HepG2 (cell line): ENCODE data around the gene LHFPL2. TPM values are rescaled to one million over a fixed set of nuclear protein-coding genes. Genes with fewer than 3 reads are reported as not detected.

Experiments used
- ATAC-seq: fragments of 200-7000 bp; cut with Tn5 transposase; 3 replicates; pipeline ENCODE4 v1.9.1; 2020; ENCODE audit warnings: mild to moderate bottlenecking, moderate library complexity
- BruUV-seq: library from RNA; stranded (reverse); fragments of 400-500 nt; replicated peaks from 2 replicates; lab custom pipeline; 2021; lab: Mats Ljungman, UMichigan
- CTCF ChIA-PET: fragments of 300-600 bp; formaldehyde crosslinking; extraction: SDS; loops from one replicate; lab custom pipeline; 2021; ENCODE audit warnings: low total read pairs, inconsistent platforms, low intra/inter-chr PET ratio; lab: Yijun Ruan, JAX
- POLR2A ChIA-PET: fragments of 350-600 bp; sonication (Branson Sonifier 250); formaldehyde crosslinking; loops from one replicate; lab custom pipeline; 2020; ENCODE audit warnings: antibody characterized with exemption, inconsistent platforms; lab: Yijun Ruan, JAX
- DNase-seq: peaks from one replicate; pipeline ENCODE4 v3.0.0-alpha.2; 2015; ENCODE audit warnings: low spot score
- FAIRE-seq: peaks from 3 replicates; lab custom pipeline; 2011; peaks lifted over from hg19 to GRCh38; lab: Jason Lieb, UNC
- H2AFZ ChIP-seq: one replicate; pipeline ENCODE4 v1.6.1; 2011; ENCODE audit warnings: low read length, inconsistent platforms
- H3K27ac ChIP-seq: fragments of 300-600 bp; 3 replicates; pipeline ENCODE4 v1.8.0; 2011; ENCODE audit warnings: mixed run types, mild to moderate bottlenecking, mixed read lengths, low read length, inconsistent platforms; ENCODE audit not compliant: insufficient read depth; ENCODE audit errors: extremely low read length
- H3K27me3 ChIP-seq, 2 experiments: fragments of 200-600 bp in 1 of 2; 2 replicates in 1 of 2; 3 replicates in 1 of 2; pipeline versions ENCODE4 v1.6.0 to v1.8.0; 2011; ENCODE audit warnings: low read length in 2 of 2, mild to moderate bottlenecking in 2 of 2, moderate library complexity in 2 of 2, inconsistent platforms in 1 of 2; ENCODE audit not compliant: insufficient read depth in 2 of 2, control insufficient read depth in 1 of 2
- H3K36me3 ChIP-seq, 2 experiments: fragments of 200-600 bp in 1 of 2; replicated peaks in 1 of 2; 2 replicates in 1 of 2; 3 replicates in 1 of 2; pipeline versions ENCODE4 v1.5.1 to v1.8.0; 2011; ENCODE audit warnings: low read length in 2 of 2, inconsistent platforms in 1 of 2; ENCODE audit not compliant: insufficient read depth in 2 of 2, control insufficient read depth in 1 of 2
- H3K4me1 ChIP-seq: 2 replicates; pipeline ENCODE4 v1.5.1; 2012; ENCODE audit warnings: low read length, inconsistent platforms; ENCODE audit not compliant: insufficient read depth
- H3K4me2 ChIP-seq: 2 replicates; pipeline ENCODE4 v1.6.0; 2011; ENCODE audit warnings: low read depth, low read length, inconsistent platforms
- H3K4me3 ChIP-seq, 3 experiments: fragments of 200-600 bp in 1 of 3; sonication (generic), shearing (Covaris generic) in 1 of 3; replicated peaks in 1 of 3; 2 replicates each; pipeline ENCODE4 v1.5.1; 2011 to 2016; ENCODE audit warnings: low read length in 3 of 3, inconsistent platforms in 2 of 3, low read depth in 2 of 3, mild to moderate bottlenecking in 2 of 3, control low read depth in 1 of 3, mixed read lengths in 1 of 3; ENCODE audit not compliant: insufficient read depth in 1 of 3
- H3K79me2 ChIP-seq: one replicate; pipeline ENCODE4 v1.6.1; 2011; ENCODE audit warnings: low read length, inconsistent platforms; ENCODE audit not compliant: insufficient read depth
- H3K9ac ChIP-seq: 2 replicates; pipeline ENCODE4 v1.6.0; 2011; ENCODE audit warnings: mild to moderate bottlenecking, low read depth, low read length, inconsistent platforms; ENCODE audit not compliant: insufficient read depth
- H3K9me3 ChIP-seq: 2 replicates; pipeline ENCODE4 v1.5.1; 2012; ENCODE audit warnings: mild to moderate bottlenecking, low read length
- H4K20me1 ChIP-seq: 2 replicates; pipeline ENCODE4 v1.6.0; 2011; ENCODE audit warnings: inconsistent platforms, mild to moderate bottlenecking, low read length, moderate library complexity; ENCODE audit not compliant: insufficient read depth
- ZNF121 ChIP-seq: sonication (generic); formaldehyde crosslinking; IDR thresholded peaks from 2 replicates; pipeline ENCODE4 v1.5.0; 2020; ENCODE audit warnings: mild to moderate bottlenecking, missing genetic modification reagents
- ZNF143 ChIP-seq: sonication (generic); formaldehyde crosslinking; IDR thresholded peaks from 2 replicates; pipeline ENCODE4 v1.4.0; 2020; ENCODE audit warnings: missing genetic modification reagents
- ZNF350 ChIP-seq: sonication (generic); formaldehyde crosslinking; IDR thresholded peaks from 2 replicates; pipeline ENCODE4 v1.4.0; 2020; ENCODE audit warnings: mild to moderate bottlenecking, low read depth, missing genetic modification reagents, borderline replicate concordance
- ZNF558 ChIP-seq: sonication (generic); formaldehyde crosslinking; IDR thresholded peaks from 2 replicates; pipeline ENCODE4 v1.9.0; 2022; ENCODE audit warnings: mild to moderate bottlenecking, missing genetic modification reagents, borderline replicate concordance
- WGBS: methylation state at CpG from one replicate; pipeline ENCODE4 v1.1.6; 2017; ENCODE audit warnings: low lambda C conversion rate; 5-methylcytosine and 5-hydroxymethylcytosine counted together
- in situ Hi-C: cut with HindIII; loops from 2 replicates; pipeline ENCODE4 v1.10.0; 2017; ENCODE audit warnings: low pct_unique_long_range_greater_than_20kb; ENCODE audit not compliant: extremely low pct_ligation_motif_present
- intact Hi-C: fragments of 100-400 bp; cut with micrococcal nuclease; formaldehyde crosslinking; loops from one replicate; pipeline ENCODE4 v1.10.0; 2022; ENCODE audit not compliant: unreplicated experiment
- polyA plus RNA-seq, 8 experiments: library from polyadenylated mRNA; depleted of rRNA in 3 of 8; stranded (reverse) in 7 of 8; unstranded in 1 of 8; fragments of >200 nt; fragmentation: Illumina TruSeq in 4 of 8; extraction: Trizol in 4 of 8; gene quantifications; 2 replicates each; pipeline versions ENCODE4 v1.2.1 to v1.2.3, GENCODE V29; 2011 to 2016; ENCODE audit warnings: low read depth in 4 of 8, missing spikeins in 1 of 8, mixed read lengths in 1 of 8; ENCODE audit not compliant: insufficient read depth in 1 of 8
- total RNA-seq, 5 experiments: library from RNA; depleted of rRNA; stranded (reverse); fragments of >200 nt; fragmentation: Illumina TruSeq; extraction: Trizol; gene quantifications; 2 replicates each; pipeline ENCODE4 v1.2.3, GENCODE V29; 2016; ENCODE audit warnings: low read depth in 1 of 5
- TF ChIP-seq, protein P1 (sequence below): sonication (generic); formaldehyde crosslinking; conservative IDR thresholded peaks from 2 replicates; pipeline ENCODE4 v1.4.0; 2020; ENCODE audit warnings: missing genetic modification reagents
- TF ChIP-seq, protein P2 (sequence below): sonication (generic); formaldehyde crosslinking; IDR thresholded peaks from 2 replicates; pipeline ENCODE4 v1.5.0; 2020; ENCODE audit warnings: mild to moderate bottlenecking, missing genetic modification reagents, borderline replicate concordance
- TF ChIP-seq, protein P3 (sequence below): sonication (generic); formaldehyde crosslinking; IDR thresholded peaks from 2 replicates; pipeline ENCODE4 v1.4.0; 2020; ENCODE audit warnings: missing genetic modification reagents

The LHFPL2 gene
- total and polyA plus RNA-seq, 2 of the 13 experiments (the other 11 are each of a cell fraction or from before 2014, with no cell fraction given): 6.0 to 20.0 TPM

DNA sequence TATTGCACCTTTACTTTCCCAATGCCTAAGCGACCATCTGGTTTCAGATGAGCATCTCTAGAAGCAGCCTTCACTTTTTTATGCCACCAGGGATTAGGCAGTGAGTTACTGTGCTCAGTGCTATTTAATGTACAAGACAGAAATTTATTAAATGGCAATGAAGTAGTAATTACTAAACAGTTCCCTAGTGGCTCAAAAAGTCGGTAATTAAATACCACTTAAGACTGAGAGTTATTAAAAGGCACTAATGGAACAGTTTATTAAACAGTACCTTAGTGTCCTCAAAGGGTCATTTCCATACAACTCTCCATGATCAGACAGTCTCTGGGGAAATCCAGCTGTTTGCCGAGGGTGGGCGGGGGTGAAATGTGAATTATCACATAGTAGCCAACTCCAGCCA is 42.3 kb downstream of the LHFPL2 start (continued):
- TF ChIP-seq ZNF558 (CRISPR knock-in tag) (no peak), ZNF143 (CRISPR knock-in tag) (no peak), ZNF121 (CRISPR knock-in tag) (no peak)
- TF ChIP-seq, protein P1, sequence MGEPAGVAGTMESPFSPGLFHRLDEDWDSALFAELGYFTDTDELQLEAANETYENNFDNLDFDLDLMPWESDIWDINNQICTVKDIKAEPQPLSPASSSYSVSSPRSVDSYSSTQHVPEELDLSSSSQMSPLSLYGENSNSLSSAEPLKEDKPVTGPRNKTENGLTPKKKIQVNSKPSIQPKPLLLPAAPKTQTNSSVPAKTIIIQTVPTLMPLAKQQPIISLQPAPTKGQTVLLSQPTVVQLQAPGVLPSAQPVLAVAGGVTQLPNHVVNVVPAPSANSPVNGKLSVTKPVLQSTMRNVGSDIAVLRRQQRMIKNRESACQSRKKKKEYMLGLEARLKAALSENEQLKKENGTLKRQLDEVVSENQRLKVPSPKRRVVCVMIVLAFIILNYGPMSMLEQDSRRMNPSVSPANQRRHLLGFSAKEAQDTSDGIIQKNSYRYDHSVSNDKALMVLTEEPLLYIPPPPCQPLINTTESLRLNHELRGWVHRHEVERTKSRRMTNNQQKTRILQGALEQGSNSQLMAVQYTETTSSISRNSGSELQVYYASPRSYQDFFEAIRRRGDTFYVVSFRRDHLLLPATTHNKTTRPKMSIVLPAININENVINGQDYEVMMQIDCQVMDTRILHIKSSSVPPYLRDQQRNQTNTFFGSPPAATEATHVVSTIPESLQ (CRISPR knock-in tag): no peak

DNA sequence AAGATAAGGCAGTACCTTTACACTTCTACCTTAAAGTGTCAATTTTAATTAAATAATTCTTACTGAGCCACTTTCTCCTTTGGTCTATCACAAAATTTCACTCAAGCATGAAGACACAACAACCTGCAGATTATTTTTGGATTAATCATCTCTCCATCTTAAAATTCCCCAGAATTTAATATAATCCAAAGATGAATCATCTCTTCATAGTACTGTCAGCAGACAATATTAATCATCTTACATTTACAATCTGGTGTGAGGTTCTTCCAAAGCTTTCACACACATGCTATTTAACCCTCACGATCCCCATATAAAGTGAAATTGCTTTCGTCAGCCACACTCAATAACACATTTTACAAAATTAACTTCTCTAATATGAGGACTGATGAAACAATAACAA is 43.0 kb downstream of the LHFPL2 start:
- BruUV-seq: no TSS peak
- intact Hi-C loops: no loop called here
- peak overlapping the region; percentile 71 for H3K27ac ChIP-seq
- no peak overlapping the region; the same call in 1 of the 2 replicates for H3K4me2 ChIP-seq
- H4K20me1 ChIP-seq: no peaks in the 10 kb centered on the region
- H3K79me2 ChIP-seq: peaks cover 20% of the 10 kb centered on the region
- H3K36me3 ChIP-seq: peaks cover 2 to 4% of the 10 kb centered on the region in 2 experiments; a peak in 2 of 5 replicates
- H3K27me3 ChIP-seq: no peaks in the 10 kb centered on the region
- ChIA-PET CTCF (no interaction called here), POLR2A (no interaction called here)
- no peak overlapping the region for H2AFZ ChIP-seq
- no peak for TF ChIP-seq ZNF350
- TF ChIP-seq, protein P2, sequence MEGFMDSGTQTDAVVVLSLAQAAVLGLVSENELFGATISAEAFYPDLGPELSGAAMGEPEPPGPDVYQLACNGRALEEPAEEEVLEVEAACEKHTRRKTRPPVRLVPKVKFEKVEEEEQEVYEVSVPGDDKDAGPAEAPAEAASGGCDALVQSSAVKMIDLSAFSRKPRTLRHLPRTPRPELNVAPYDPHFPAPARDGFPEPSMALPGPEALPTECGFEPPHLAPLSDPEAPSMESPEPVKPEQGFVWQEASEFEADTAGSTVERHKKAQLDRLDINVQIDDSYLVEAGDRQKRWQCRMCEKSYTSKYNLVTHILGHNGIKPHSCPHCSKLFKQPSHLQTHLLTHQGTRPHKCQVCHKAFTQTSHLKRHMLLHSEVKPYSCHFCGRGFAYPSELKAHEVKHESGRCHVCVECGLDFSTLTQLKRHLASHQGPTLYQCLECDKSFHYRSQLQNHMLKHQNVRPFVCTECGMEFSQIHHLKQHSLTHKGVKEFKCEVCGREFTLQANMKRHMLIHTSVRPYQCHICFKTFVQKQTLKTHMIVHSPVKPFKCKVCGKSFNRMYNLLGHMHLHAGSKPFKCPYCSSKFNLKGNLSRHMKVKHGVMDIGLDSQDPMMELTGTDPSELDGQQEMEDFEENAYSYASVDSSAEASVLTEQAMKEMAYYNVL (CRISPR knock-in tag): no peak
- TF ChIP-seq, protein P3, sequence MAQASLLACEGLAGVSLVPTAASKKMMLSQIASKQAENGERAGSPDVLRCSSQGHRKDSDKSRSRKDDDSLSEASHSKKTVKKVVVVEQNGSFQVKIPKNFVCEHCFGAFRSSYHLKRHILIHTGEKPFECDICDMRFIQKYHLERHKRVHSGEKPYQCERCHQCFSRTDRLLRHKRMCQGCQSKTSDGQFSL (CRISPR knock-in tag): no peak
- in situ Hi-C loops: no loop called here
- no peak overlapping the region for H3K9ac ChIP-seq
- H3K4me1 ChIP-seq: peaks cover 90% of the 10 kb centered on the region
- H3K4me3 ChIP-seq: no peak overlapping the region
- no peak for FAIRE-seq
- no peak for DNase-seq
- no peak for ATAC-seq
- 99% methylated on average over 2 of the region's 2 CpGs for WGBS
- H3K9me3 ChIP-seq: no peaks in the 10 kb centered on the region
